GM19351 (cell line): ENCODE results near the gene MICALL2.

Experiments
- ATAC-seq: cut with Tn5 transposase; IDR thresholded peaks from one replicate; pipeline ENCODE4 v1.9.1; 2021; ENCODE audit warnings: mild to moderate bottlenecking, moderate library complexity; ENCODE audit not compliant: unreplicated experiment

MICALL2 gene

DNA sequence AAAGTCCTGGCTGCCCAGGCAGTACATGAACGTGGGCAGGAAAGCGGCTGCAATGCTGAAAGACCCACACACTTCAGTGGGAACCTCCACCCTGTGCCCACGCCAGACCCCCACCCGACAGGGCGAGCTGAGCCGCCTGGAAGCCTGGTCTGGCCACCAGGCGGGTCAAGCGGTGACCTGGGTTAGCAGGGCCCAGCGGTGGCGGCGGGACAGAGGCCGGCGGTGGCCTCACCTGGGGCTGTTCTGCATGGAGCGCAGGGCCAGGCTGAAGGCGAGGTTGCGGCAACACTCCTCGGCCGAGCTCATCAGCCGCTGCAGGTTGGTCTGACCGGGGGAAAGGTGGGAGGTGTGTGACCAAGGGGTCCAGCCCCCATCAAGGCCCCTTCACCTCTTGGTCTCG is 11.6 kb upstream of the MICALL2 start:
- no peak for ATAC-seq

DNA sequence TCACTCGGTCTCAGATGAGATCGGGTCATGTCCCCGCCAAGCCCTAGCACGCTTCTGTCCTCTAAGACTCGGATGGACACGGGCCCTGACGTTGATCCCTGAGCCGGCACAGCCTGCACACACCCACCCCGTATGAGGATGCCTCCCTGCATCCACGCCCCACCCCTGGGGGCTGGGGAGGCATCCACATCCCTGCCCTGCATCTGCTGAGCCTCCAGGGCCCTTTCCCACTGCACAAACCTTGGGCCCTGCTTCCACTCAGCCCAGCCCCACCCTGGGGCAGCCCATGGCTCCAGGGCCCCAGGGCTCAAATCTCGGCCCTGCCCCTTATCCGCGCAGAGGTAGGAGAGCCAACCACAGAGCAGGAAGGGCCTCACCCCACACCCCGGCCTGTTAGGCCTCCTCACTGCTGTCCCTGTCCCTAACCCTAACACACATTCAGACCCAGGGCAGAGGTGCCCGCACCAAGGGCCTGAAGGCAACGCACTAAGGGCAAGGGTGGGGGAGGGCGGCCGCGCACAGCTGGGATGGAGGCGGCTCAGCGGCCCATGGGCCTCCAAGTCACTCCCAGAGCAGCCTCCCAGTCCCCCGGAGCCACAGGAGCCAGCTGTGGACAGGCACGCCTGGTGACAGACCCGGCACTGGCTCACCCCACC is 9.5 kb upstream of the MICALL2 start:
- no peak for ATAC-seq

DNA sequence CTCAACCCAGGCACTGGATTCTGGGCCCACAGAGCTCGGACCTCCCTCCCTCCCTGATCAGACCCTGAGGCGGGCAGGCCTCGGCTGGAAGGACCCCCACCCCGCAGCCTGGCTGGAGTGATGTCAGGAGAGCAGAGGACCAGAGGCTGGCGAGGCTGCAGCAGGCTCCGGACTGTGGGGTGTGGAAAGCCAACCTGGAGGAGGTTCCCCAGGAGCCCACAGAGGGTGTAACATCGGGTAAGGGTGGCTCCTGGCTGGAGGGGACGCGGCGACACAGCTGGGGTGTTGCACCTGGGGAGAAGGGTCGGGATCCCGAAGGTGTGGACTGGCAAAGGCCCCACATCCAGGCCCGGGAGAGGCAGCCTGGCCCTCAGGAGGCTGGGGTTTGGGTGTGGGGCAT is 8.9 kb upstream of the MICALL2 start:
- ATAC-seq: no peak

DNA sequence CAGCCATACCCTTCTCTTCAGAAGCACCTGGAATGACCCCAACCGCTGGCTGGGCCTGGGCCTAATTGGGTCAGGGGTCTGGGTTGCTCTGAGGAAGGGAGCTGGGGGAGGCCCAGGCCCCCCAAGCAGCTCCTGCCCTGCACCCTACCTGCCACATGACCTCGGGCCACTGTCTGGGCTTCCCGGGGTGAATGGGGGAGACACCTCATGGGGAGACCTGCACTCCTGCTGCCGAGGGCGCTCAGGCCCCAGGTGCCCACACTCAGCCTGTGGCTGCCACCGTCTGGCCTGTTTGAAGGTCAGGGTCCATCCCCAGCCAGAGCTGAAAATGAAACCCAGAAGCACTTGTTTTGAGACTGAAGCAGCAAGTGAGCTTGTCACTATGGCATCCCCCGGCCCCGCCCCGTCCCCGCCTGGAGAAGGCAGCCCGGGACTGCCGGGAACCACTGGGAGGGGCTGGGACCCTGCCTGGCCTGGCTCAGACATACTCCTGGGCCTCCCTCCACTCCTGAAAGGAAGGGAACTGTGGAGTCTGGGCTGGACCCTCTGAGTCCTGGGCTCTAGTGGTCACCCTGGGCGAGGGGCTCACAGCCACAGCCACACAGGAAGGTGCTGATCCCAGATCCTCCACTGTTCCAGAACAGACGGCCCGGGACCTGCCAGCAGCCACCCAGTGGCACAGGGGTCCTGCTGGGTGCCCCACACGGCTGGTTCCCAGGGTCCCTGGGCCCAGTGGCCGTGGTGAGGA is 7.4 kb upstream of the MICALL2 start:
- ATAC-seq: no peak

DNA sequence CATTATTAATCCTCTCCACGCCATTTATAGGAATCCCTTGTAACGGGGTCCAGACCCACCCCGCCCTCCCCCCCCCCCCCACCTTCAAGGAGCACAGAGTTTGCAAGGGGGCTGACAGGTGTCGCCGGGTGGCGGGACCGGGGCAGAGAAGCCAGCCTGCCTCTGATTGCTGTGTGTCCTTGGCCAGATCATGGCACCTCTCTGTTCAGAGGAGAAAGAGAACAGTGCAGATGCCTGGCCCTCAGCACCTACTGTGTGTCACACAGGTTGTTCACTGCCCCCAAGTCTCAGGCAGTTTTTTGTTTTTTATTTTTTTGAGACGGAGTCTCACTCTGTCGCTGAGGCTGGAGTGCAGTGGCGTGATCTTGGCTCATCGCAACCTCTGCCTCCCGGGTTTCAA is 5.4 kb upstream of the MICALL2 start:
- no peak for ATAC-seq

GRCh38 chr7:1463676-1464223 is 4.5 kb upstream of the MICALL2 start:
- ATAC-seq: no peak

- ATAC-seq: no peak
Measured at GRCh38 chr7:1461646-1462375, 2.5 kb upstream of the MICALL2 start.

DNA sequence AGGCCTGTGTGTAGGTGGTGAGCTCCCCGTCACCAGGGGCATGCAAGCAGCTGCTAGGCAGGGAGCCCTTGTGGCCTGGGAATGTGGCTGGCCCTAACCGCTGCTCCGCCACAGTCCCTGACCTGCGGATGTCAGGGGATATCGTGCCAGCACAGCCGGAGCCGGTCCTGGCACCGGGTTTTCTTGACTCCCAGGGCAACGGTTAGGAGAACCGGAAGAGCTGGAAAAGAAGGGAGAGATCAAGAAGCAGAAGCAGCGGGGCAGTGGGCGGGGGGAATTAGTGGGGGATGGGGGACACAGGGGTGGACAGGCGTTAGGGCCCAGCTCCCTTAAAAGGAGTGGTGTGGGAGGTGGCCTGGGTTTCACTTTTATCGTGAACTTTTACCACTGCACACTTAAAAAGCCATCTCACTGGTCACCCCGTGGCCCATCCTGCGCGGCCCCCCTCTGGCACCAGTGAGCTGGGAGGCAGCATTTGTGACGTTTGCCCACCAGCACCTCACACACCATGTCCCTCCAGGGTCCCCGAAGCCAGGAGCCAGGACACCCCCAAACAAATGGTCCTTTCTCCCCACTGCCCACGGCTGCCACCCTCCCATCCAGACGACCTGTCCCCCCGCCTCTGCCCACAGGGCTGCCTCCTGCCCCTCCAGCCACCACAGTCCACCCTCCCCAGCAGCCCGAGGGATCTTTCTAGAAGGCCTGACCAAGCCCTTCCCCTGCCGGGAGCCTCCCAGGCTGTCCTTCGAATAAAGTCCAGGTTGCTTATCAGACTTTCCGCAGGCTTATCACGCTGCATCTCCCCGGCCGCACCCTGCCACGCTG is 1.8 kb upstream of the MICALL2 start:
- ATAC-seq: no peak

GRCh38 chr7:1459920-1460820 is 900 bp upstream of the MICALL2 start:
- ATAC-seq: no peak

DNA sequence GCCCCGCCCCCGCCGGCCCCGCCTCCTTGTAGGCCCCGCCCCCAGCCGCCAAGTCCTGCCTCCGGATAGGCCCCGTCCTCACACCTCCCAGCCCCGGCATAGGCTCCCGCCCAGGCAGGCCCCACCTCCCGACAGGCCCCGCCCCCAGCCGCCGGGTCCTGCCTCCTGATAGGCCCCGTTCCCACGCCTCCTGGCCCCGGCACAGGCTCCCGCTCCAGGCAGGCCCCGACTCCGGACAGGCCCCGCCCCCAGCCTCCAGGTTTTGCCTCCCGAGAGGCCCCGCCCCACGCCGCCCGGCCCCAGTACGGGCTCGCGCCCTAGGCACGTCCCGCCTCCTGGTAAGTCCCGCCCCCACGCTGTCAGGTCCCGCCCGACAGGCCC is 232 bp upstream of the MICALL2 start:
- ATAC-seq: peak; percentile 93

- no peak for ATAC-seq
Measured at GRCh38 chr7:1457949-1458682, 1.2 kb downstream of the MICALL2 start.

DNA sequence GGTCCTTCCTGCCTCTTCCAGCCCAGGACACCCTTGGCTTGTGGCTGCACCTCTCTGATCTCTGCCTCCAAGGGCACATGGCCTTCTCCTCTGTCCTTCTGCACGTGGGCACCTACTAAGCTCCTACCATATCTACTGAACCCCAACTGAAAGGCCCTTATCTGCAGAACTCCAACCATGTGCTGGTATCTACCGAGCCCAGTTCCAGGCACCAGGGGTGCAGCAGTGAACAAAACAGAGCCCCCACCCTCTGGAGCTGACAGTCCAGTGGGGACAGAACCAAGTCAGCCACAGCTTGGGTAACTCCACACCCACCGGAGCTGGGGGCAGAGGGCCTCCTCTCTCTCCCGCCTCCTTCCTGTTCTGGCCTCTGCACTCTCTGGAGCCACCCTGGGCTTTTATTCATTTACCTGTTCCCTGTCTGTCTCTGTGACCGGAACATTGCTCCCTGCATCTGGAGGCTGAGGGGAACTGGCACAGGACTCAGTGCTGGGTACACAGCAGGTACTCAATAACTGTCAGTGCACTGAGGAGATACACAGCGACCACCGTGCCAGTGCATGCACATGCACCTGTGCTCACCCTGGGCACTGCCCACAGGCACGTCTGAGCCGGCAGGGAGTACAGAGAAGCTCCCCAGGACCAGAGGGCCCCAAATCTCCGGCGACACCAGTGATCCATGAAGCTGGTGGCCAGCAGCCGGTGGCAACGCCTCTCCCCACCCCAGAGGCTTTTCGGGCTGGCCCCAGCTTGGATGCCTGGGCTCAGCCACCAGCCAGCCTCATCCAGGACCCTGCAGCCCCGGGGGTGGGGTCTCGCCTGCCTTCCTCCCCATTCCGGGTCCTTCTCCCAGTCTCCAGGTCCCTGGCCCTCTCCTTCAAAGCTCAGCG is 2.0 kb downstream of the MICALL2 start:
- no peak for ATAC-seq

GRCh38 chr7:1455955-1456354 is 3.3 kb downstream of the MICALL2 start:
- ATAC-seq: no peak

DNA sequence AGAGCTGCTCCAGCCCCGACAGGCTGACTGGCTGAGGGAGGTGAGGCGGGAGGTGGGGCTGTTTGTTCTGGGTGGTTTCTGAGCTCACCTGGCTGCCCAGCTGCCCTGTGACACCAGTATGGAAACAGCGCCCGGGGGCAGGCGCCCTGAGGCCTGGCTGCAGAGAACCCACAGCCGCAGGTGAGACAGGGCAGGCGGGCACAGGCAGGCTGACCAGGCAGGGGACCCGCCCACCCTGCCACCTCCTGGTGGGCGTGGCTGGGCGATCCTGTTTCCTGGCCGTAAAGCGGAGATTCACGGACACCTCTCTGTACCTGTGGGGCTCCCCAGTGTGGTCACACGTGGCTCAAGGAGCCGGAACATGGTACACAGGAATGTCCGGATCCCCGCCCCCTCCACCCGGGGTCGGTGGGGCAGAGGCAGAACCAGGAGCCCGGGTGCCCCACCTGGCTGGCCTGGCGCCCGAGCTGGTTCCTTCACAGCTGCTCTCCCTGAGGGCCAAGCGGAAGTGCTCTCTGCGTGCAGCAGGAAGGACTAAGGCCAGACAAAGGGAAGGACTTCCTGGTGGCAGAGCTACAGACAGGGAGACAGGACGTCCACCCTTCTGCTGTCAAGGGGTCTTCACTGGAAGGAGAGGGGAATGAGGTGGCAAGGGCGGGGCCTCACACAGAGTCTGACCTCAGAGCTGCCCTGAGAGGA is 3.9 kb downstream of the MICALL2 start:
- no peak for ATAC-seq

- no peak for ATAC-seq
Measured at GRCh38 chr7:1454542-1454941, 4.7 kb downstream of the MICALL2 start.

- no peak for ATAC-seq
Measured at GRCh38 chr7:1452205-1452604, 7.1 kb downstream of the MICALL2 start.

DNA sequence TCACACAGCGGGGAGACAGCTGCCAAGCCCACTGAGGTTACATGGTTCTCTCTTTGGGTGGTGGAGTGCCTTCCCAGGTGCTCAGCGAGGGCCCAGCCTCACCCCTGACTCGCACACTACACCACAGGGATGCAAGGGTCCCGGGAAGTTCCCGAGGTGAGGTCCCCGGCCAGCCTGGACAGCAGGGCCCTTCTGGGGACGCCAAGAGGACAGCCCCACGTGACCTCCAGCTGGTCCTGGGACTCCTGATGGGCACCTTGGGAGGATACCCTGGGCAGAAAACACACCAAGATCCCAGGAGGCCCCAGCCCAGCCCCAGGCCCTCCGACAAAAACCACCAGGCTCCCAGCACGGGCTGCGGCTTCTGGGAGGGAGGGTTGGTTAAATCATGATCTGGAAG is 8.3 kb downstream of the MICALL2 start:
- ATAC-seq: no peak

GRCh38 chr7:1450431-1450830 is 8.8 kb downstream of the MICALL2 start:
- ATAC-seq: no peak
